Skeletal muscle satellite cell (primary cell): Measurements from ENCODE around the gene OR4C5. TPM values are rescaled to one million over a fixed set of nuclear protein-coding genes. Genes with fewer than 3 reads are reported as not detected.
"Not testable (repeated sequence)": the region's sequence is repeated elsewhere in the genome, so short reads cannot be mapped to it uniquely, and the experiment has no call there.

ENCODE experiments used
- H3K27me3 ChIP-seq: 2 replicates; pipeline ENCODE4 v1.7.0; 2013; ENCODE audit warnings: low read length; ENCODE audit not compliant: control insufficient read depth, insufficient read depth
- H3K36me3 ChIP-seq: 2 replicates; pipeline ENCODE4 v1.7.0; 2013; ENCODE audit warnings: mild to moderate bottlenecking, control low read depth, low read length; ENCODE audit not compliant: insufficient read depth
- H3K4me1 ChIP-seq: 2 replicates; pipeline ENCODE4 v1.7.0; 2013; ENCODE audit warnings: low read length; ENCODE audit not compliant: control insufficient read depth, insufficient read depth
- H3K4me2 ChIP-seq: 2 replicates; pipeline ENCODE4 v1.7.0; 2013; ENCODE audit warnings: mild to moderate bottlenecking, low read length
- H3K4me3 ChIP-seq: 2 replicates; pipeline ENCODE4 v1.7.0; 2013; ENCODE audit warnings: low read length
- H3K9ac ChIP-seq: 2 replicates; pipeline ENCODE4 v1.7.0; 2013; ENCODE audit warnings: mild to moderate bottlenecking, low read depth, low read length, moderate library complexity
- H3K9me3 ChIP-seq: replicated peaks from 2 replicates; pipeline ENCODE4 v1.7.0; 2013; ENCODE audit warnings: mild to moderate bottlenecking, control low read depth, low read length
- total RNA-seq: library from RNA; depleted of rRNA; stranded (reverse); fragments of >200 nt; gene quantifications from 2 replicates; pipeline ENCODE4 v1.2.3, GENCODE V29; 2012; rRNA removed

Gene OR4C5
- not detected in 2 replicates for total RNA-seq

- no peak within 1 kb of the TSS for H3K9ac ChIP-seq
- H3K4me2 ChIP-seq: no peak within 1 kb of the TSS
- no peaks in the 10 kb centered on the region for H3K27me3 ChIP-seq
- H3K9me3 ChIP-seq: no peaks in the 10 kb centered on the region
- no peak within 1 kb of the TSS for H3K4me3 ChIP-seq
- no peaks in the 10 kb centered on the region for H3K36me3 ChIP-seq
- no peaks in the 10 kb centered on the region for H3K4me1 ChIP-seq
These were observed at the start of gene OR4C5 for GRCh38 chr11:48366365-48366764. OR4C5 (minus strand) TSS chr11:48366465; CDS start chr11:48366465, 0 bp downstream.

- Histone ChIP-seq H3K9me3 (no peaks in the 10 kb centered on the region), H3K27me3 (no peaks in the 10 kb centered on the region), H3K4me3 (no peak overlapping the region), H3K36me3 (no peaks in the 10 kb centered on the region), H3K9ac (no peak overlapping the region), H3K4me2 (no peak overlapping the region), H3K4me1 (no peaks in the 10 kb centered on the region)
These were observed 18.4 kb upstream of the OR4C5 start for GRCh38 chr11:48384670-48385069.

DNA sequence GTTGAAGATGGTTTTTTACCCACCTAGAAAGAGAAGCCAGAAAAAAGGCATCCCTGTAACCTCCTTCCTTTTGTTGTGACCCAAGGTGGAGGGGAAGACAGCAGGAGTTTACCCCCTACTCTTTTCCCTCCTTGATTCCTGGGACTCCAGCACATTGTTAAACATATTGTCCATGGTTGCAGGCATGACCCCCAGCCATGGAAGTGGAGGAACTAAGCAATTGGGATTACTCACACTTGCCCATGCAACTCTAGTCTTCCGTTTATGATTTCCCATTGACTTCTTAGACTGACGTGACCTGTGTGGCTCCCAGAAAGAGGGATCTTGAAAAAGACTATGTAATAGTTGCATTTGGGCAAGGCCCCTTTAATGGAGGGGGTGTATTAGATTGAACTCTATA lies 17.9 kb upstream of the OR4C5 start:
- not testable (repeated sequence) for H3K27me3 ChIP-seq, H3K4me2 ChIP-seq, H3K9me3 ChIP-seq, H3K36me3 ChIP-seq, H3K4me1 ChIP-seq, H3K9ac ChIP-seq, H3K4me3 ChIP-seq

- not testable (repeated sequence) for H3K36me3 ChIP-seq
These were observed 5.0 kb downstream of the OR4C5 start for GRCh38 chr11:48361289-48361688.

DNA sequence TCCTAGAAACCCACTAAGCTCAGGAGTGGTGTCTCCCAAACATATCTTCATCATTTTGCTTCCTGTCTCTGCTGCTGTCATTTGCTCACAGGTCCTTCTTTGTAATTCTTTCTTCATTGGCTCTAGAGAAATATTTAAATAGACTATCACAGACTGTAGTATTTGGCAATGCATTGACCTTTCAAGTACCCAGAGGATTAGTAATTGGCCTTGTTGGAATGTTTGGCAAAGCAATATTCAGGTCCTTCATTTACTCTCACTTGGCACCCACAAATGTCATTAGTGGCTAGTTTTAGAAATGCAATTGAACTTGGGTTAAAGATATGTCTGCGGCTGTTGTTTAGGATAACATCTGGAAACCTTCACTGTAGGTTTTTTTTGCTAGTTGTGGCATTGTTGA lies 11.6 kb downstream of the OR4C5 start:
- Histone ChIP-seq H3K36me3 (no peaks in the 10 kb centered on the region), H3K4me1 (no peaks in the 10 kb centered on the region), H3K4me3 (no peak overlapping the region), H3K4me2 (no peak overlapping the region), H3K9ac (no peak overlapping the region), H3K9me3 (no peaks in the 10 kb centered on the region), H3K27me3 (no peaks in the 10 kb centered on the region)

More at GRCh38 chr11:48361289-48361688, 5.0 kb downstream of the OR4C5 start:
- not testable (repeated sequence) for H3K9ac ChIP-seq, H3K27me3 ChIP-seq, H3K4me3 ChIP-seq, H3K9me3 ChIP-seq, H3K4me2 ChIP-seq, H3K4me1 ChIP-seq

DNA sequence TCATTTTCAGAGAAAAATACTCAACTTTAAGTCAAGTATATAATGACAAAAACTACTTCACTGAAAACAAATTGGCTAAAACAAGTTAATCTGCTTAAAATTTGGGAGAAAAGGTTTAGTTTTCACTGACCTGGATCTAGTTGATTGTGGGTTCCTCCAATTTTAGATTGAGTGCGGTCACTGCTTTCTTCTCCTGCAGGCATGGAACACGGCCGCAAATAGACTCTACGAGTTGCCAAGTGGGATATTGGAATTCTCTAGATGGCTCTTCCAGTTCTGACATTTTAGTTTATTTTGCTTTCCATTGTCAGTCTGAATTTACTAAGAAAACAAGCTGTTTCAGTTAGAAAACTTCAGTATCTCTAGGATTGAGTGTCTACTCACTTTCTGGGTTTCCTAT lies 12.3 kb downstream of the OR4C5 start:
- H3K36me3 ChIP-seq: no peaks in the 10 kb centered on the region
- no peak overlapping the region for H3K9ac ChIP-seq
- no peaks in the 10 kb centered on the region for H3K4me1 ChIP-seq
- no peak overlapping the region for H3K4me2 ChIP-seq
- H3K9me3 ChIP-seq: no peaks in the 10 kb centered on the region
- no peaks in the 10 kb centered on the region for H3K27me3 ChIP-seq
- H3K4me3 ChIP-seq: no peak overlapping the region

- H3K9ac ChIP-seq, H3K9me3 ChIP-seq, H3K36me3 ChIP-seq, H3K4me1 ChIP-seq, H3K4me2 ChIP-seq, H3K4me3 ChIP-seq, H3K27me3 ChIP-seq: not testable (repeated sequence)
These were observed 20.0 kb downstream of the OR4C5 start for GRCh38 chr11:48346286-48346685.

GRCh38 chr11:48342505-48342904 lies 23.8 kb downstream of the OR4C5 start:
- H3K4me2 ChIP-seq, H3K9me3 ChIP-seq, H3K27me3 ChIP-seq, H3K36me3 ChIP-seq, H3K4me1 ChIP-seq, H3K4me3 ChIP-seq, H3K9ac ChIP-seq: not testable (repeated sequence)

- Histone ChIP-seq H3K27me3 (no peaks in the 10 kb centered on the region), H3K4me1 (no peaks in the 10 kb centered on the region), H3K9ac (no peak overlapping the region), H3K36me3 (no peaks in the 10 kb centered on the region), H3K4me2 (no peak overlapping the region), H3K9me3 (no peaks in the 10 kb centered on the region), H3K4me3 (no peak overlapping the region)
These were observed 24.8 kb downstream of the OR4C5 start for GRCh38 chr11:48341466-48341865.

DNA sequence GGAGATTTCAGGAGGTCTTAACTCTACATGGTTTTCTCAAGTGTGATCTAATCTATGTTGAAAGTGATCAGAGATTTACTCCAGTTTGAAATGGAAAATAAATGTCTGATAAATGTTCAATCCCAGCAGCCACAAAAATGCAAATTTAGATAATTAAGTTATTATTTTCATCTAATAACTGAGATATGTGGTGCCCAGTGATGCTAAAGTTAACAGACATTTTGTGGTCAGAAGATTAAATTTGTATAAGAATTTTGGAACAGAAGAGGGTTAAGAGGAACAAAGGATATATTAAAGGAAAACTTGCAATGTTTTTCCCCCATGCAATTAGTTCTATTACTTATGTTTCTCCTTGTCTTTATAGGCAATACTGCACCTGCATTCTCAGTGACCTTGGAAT lies 41.6 kb downstream of the OR4C5 start, which contains the start of gene OR4C3:
Gene OR4C3, plus strand, starts transcription at position 301 of the 400 bp plus-strand sequence. CDS start 102 bp downstream, outside the sequence.
- H3K27me3 ChIP-seq, H3K4me1 ChIP-seq, H3K4me2 ChIP-seq, H3K9me3 ChIP-seq, H3K36me3 ChIP-seq, H3K4me3 ChIP-seq, H3K9ac ChIP-seq: not testable (repeated sequence)

- not testable (repeated sequence) for H3K9me3 ChIP-seq, H3K4me1 ChIP-seq, H3K9ac ChIP-seq, H3K36me3 ChIP-seq, H3K27me3 ChIP-seq, H3K4me3 ChIP-seq, H3K4me2 ChIP-seq
These were observed 46.5 kb downstream of the OR4C5 start for GRCh38 chr11:48319813-48320212.
